Natural killer cell treated with Interleukin-12 subunit alpha and Interleukin-12 subunit beta and Interleukin-15 and Interleukin-18, amount 100 ng/mL, for 72 hours (primary cell): ENCODE measurements around the gene DDX17. TPM values are rescaled to one million over a fixed set of nuclear protein-coding genes. Genes with fewer than 3 reads are reported as not detected.
"Not testable (repeated sequence)": the region's sequence is repeated elsewhere in the genome, so short reads cannot be mapped to it uniquely, and the experiment has no call there.

Source experiments
- ATAC-seq, 2 donors: fragments of 150-1000 bp; cut with Tn5 transposase in 1 of 2; sonication (Bioruptor Pico), chemical (Tn5 transposase) in 1 of 2; 2 replicates each; pipeline ENCODE4 v1.10.0; 2021
- DNase-seq: peaks from one replicate; pipeline ENCODE4 v3.0.0; 2022; ENCODE audit warnings: low spot score
- H3K27ac Mint-ChIP-seq, 2 donors: 1 replicate in 1 of 2; 2 replicates in 1 of 2; pipeline ENCODE4 v1.8.0; 2022; ENCODE audit warnings: mixed read lengths in 2 of 2, mild to moderate bottlenecking in 1 of 2, moderate library complexity in 1 of 2
- H3K27me3 Mint-ChIP-seq, 2 donors: 1 replicate in 1 of 2; 2 replicates in 1 of 2; pipeline ENCODE4 v1.8.0; 2022; ENCODE audit warnings: mixed read lengths in 2 of 2
- H3K36me3 Mint-ChIP-seq: one replicate; pipeline ENCODE4 v1.8.0; 2022; ENCODE audit warnings: mixed read lengths
- H3K4me1 Mint-ChIP-seq, 2 donors: 1 replicate in 1 of 2; 2 replicates in 1 of 2; pipeline ENCODE4 v1.8.0; 2022; ENCODE audit warnings: low read depth in 2 of 2, mixed read lengths in 2 of 2, mild to moderate bottlenecking in 1 of 2
- H3K4me3 Mint-ChIP-seq: one replicate; pipeline ENCODE4 v1.8.0; 2022; ENCODE audit warnings: mixed read lengths
- H3K9me3 Mint-ChIP-seq: 2 replicates; pipeline ENCODE4 v1.8.0; 2022; ENCODE audit warnings: mixed read lengths
- total RNA-seq, 2 donors: library from RNA; stranded (reverse); gene quantifications; one replicate each; pipeline ENCODE4 v1.2.3, GENCODE V29; 2022

DDX17 gene
- total RNA-seq, 2 donors from 2014 or later = 368 to 422 TPM

GRCh38 chr22:38485783-38486182, 20.3 kb downstream of the DDX17 start:
- peak in 1 of 2 donors; percentile 46 for ATAC-seq
- H3K4me1 Mint-ChIP-seq = peaks cover 15 to 29% of the 10 kb centered on the region in 2 donors
- H3K36me3 Mint-ChIP-seq = peaks cover 70% of the 10 kb centered on the region
- no peaks in the 10 kb centered on the region for H3K27me3 Mint-ChIP-seq
- no peak overlapping the region for H3K27ac Mint-ChIP-seq
- no peak for DNase-seq
- H3K9me3 Mint-ChIP-seq = no peaks in the 10 kb centered on the region
- no peak overlapping the region for H3K4me3 Mint-ChIP-seq

- Mint-ChIP-seq H3K9me3 (no peaks in the 10 kb centered on the region), H3K4me3 (no peak overlapping the region), H3K36me3 (peaks cover 59% of the 10 kb centered on the region), H3K27ac (peak overlapping the region in 1 of 2 donors; percentile 16), H3K27me3 (no peaks in the 10 kb centered on the region), H3K4me1 (peaks cover 4 to 18% of the 10 kb centered on the region in 2 donors)
- ATAC-seq = no peak
- no peak for DNase-seq
These were observed 21.9 kb downstream of the DDX17 start for GRCh38 chr22:38484244-38484643.

- ATAC-seq (no peak), DNase-seq (no peak)
- Mint-ChIP-seq H3K9me3 (no peaks in the 10 kb centered on the region), H3K27me3 (no peaks in the 10 kb centered on the region), H3K4me3 (no peak overlapping the region), H3K27ac (peak overlapping the region; percentile 7 to 54), H3K36me3 (peaks cover 47% of the 10 kb centered on the region), H3K4me1 (peaks cover 4 to 12% of the 10 kb centered on the region in 2 donors)
These were observed 23.3 kb downstream of the DDX17 start for GRCh38 chr22:38482662-38483308.

GRCh38 chr22:38481871-38482332, 24.2 kb downstream of the DDX17 start:
- Mint-ChIP-seq H3K4me1 (peaks cover 4 to 11% of the 10 kb centered on the region in 2 donors), H3K27ac (peak overlapping the region; percentile 7 to 54), H3K27me3 (no peaks in the 10 kb centered on the region), H3K9me3 (no peaks in the 10 kb centered on the region), H3K36me3 (peaks cover 45% of the 10 kb centered on the region), H3K4me3 (no peak overlapping the region)
- ATAC-seq (no peak), DNase-seq (no peak)

- peak overlapping the region in 1 of 2 donors; percentile 54 for H3K27ac Mint-ChIP-seq
- H3K4me3 Mint-ChIP-seq = no peak overlapping the region
- DNase-seq (no peak), ATAC-seq (peak in 1 of 2 donors; percentile 13)
- no peaks in the 10 kb centered on the region for H3K9me3 Mint-ChIP-seq
- H3K36me3 Mint-ChIP-seq = peaks cover 42% of the 10 kb centered on the region
- no peaks in the 10 kb centered on the region for H3K27me3 Mint-ChIP-seq
- peaks cover 4 to 11% of the 10 kb centered on the region in 2 donors for H3K4me1 Mint-ChIP-seq
These were observed 24.8 kb downstream of the DDX17 start for GRCh38 chr22:38481162-38481870.

GRCh38 chr22:38479096-38479837, 26.8 kb downstream of the DDX17 start:
- Mint-ChIP-seq H3K4me1 (peaks cover 4 to 8% of the 10 kb centered on the region in 2 donors), H3K9me3 (no peaks in the 10 kb centered on the region), H3K4me3 (no peak overlapping the region), H3K27ac (peak overlapping the region in 1 of 2 donors; percentile 56), H3K36me3 (peaks cover 34% of the 10 kb centered on the region), H3K27me3 (no peaks in the 10 kb centered on the region)
- ATAC-seq = no peak
- no peak for DNase-seq

GRCh38 chr22:38477585-38477984, 28.5 kb downstream of the DDX17 start:
- Mint-ChIP-seq H3K4me3 (no peak overlapping the region), H3K27me3 (no peaks in the 10 kb centered on the region), H3K9me3 (no peaks in the 10 kb centered on the region), H3K36me3 (peaks cover 18% of the 10 kb centered on the region), H3K4me1 (peaks cover under 1 to 7% of the 10 kb centered on the region in 2 donors), H3K27ac (peak overlapping the region; percentile 8 to 73)
- ATAC-seq = no peak
- no peak for DNase-seq

GRCh38 chr22:38474003-38474607, 32.0 kb downstream of the DDX17 start:
- no peaks in the 10 kb centered on the region for H3K27me3 Mint-ChIP-seq
- no peak overlapping the region for H3K4me3 Mint-ChIP-seq
- DNase-seq = no peak
- no peaks in the 10 kb centered on the region for H3K4me1 Mint-ChIP-seq
- H3K36me3 Mint-ChIP-seq = no peaks in the 10 kb centered on the region
- H3K9me3 Mint-ChIP-seq = no peaks in the 10 kb centered on the region
- no peak overlapping the region for H3K27ac Mint-ChIP-seq
- ATAC-seq = peak; percentile 8 to 16

- Mint-ChIP-seq H3K27me3 (no peaks in the 10 kb centered on the region), H3K9me3 (no peaks in the 10 kb centered on the region), H3K4me1 (peaks cover 0 to 7% of the 10 kb centered on the region in 2 donors), H3K4me3 (no peak overlapping the region), H3K36me3 (no peaks in the 10 kb centered on the region), H3K27ac (no peak overlapping the region)
- ATAC-seq (no peak), DNase-seq (no peak)
These were observed 34.9 kb downstream of the DDX17 start for GRCh38 chr22:38471237-38471636.

GRCh38 chr22:38470179-38470578, 35.9 kb downstream of the DDX17 start:
- H3K36me3 Mint-ChIP-seq, DNase-seq, ATAC-seq, H3K27ac Mint-ChIP-seq, H3K9me3 Mint-ChIP-seq, H3K27me3 Mint-ChIP-seq, H3K4me3 Mint-ChIP-seq, H3K4me1 Mint-ChIP-seq: not testable (repeated sequence)

- Mint-ChIP-seq H3K27ac (no peak overlapping the region), H3K4me3 (no peak overlapping the region), H3K27me3 (no peaks in the 10 kb centered on the region), H3K4me1 (peaks cover 0 to 7% of the 10 kb centered on the region in 2 donors), H3K36me3 (no peaks in the 10 kb centered on the region), H3K9me3 (no peaks in the 10 kb centered on the region)
- ATAC-seq (no peak), DNase-seq (no peak)
These were observed 36.8 kb downstream of the DDX17 start for GRCh38 chr22:38469306-38469781.

- Mint-ChIP-seq H3K36me3 (no peaks in the 10 kb centered on the region), H3K27ac (no peak overlapping the region), H3K27me3 (peaks cover 5% of the 10 kb centered on the region in 2 donors), H3K4me1 (peaks cover 0 to 7% of the 10 kb centered on the region in 2 donors), H3K4me3 (peak overlapping the region; percentile 66), H3K9me3 (no peaks in the 10 kb centered on the region)
- ATAC-seq (no peak), DNase-seq (no peak)
These were observed 37.4 kb downstream of the DDX17 start for GRCh38 chr22:38468443-38469305.
